GM12875 (cell line): ENCODE results near the gene CHAT.

Source experiments
- H3K4me3 ChIP-seq: one replicate; pipeline ENCODE4 v1.5.1; 2011; ENCODE audit warnings: low read depth, low read length, control low read depth
- TF ChIP-seq, protein P1 (sequence below): IDR thresholded peaks from 2 replicates; pipeline ENCODE4 v1.5.1; 2011; ENCODE audit warnings: low read depth, mild to moderate bottlenecking, control low read depth, inconsistent platforms, low read length, moderate library complexity, borderline replicate concordance; ENCODE audit not compliant: insufficient read depth

Gene CHAT

DNA sequence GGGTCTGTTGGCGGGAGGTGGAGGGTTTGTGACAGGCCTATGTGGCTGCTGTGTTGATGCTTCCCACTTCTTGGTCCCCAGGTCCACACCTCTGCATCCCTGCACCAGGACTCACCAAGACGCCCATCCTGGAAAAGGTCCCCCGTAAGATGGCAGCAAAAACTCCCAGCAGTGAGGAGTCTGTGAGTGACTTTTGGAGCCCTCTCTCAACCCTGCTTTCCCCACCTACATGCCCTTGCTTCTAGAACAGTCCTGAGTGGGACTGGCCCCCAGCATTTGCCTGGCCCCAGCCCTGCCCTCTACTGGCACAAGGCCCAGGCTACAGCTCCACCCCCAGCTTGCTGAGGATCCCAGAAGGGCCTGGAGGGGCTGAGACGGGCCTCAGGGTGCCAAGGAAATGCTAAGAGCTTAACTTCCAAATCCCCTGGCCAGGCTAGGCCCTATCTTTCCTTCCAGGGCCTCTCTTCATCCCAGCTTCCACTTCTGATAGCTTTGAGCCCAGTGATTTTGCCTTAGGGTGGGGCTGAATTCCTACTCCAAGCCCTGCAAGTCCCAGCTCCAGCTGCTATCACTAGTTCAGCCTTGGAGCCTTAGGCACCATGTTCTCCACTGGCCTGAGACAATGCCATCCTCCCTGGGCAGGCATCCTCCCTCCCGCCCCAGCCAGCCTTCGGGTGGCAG, 2.7 kb downstream of the CHAT start:
- TF ChIP-seq, protein P1, sequence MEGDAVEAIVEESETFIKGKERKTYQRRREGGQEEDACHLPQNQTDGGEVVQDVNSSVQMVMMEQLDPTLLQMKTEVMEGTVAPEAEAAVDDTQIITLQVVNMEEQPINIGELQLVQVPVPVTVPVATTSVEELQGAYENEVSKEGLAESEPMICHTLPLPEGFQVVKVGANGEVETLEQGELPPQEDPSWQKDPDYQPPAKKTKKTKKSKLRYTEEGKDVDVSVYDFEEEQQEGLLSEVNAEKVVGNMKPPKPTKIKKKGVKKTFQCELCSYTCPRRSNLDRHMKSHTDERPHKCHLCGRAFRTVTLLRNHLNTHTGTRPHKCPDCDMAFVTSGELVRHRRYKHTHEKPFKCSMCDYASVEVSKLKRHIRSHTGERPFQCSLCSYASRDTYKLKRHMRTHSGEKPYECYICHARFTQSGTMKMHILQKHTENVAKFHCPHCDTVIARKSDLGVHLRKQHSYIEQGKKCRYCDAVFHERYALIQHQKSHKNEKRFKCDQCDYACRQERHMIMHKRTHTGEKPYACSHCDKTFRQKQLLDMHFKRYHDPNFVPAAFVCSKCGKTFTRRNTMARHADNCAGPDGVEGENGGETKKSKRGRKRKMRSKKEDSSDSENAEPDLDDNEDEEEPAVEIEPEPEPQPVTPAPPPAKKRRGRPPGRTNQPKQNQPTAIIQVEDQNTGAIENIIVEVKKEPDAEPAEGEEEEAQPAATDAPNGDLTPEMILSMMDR: peak; percentile 45
- no peak overlapping the region for H3K4me3 ChIP-seq

DNA sequence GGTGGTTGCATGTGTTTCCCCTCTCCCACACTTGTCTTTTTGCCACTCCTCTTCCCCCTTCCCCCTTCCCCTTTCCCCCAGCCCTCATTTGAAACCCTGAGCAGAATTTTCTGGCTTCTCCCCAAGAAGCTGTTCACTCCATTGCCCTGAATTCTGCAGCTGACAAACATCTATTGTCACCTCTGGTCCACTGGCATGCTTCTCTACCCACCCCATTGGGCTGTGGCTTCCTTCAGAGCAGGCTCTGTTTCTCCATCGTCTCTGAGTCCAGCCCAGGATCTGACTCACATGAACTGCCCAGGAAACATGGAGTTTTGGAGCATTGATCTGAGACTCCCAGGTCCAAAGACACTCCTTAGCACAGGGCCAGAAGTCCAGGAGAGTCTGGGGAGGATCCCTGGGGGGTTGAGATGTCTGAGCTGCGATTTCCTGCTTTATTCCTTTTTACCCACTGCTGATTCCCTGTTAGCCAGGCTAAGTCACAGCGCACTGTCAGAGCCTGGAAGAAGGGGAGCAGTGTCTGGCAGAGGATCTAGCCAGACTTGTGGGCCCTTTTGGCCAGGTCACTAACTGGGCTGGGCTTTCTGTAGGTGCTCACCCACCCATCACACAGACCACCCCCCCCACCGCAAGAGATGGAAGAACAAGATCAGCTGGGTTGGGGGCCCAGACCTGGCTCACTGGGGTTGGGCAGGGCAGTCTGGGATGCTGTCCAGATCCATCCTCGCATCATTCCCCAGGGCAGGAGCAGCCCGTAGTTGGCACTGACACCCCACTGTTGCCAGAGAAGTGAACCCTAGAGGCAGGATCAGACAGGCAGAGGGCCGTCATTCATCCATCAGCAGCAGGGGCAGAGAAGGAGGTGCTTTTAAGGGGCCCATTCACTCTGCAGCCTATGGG, 3.5 kb downstream of the CHAT start:
- no peak overlapping the region for H3K4me3 ChIP-seq
- TF ChIP-seq, protein P1: no peak

DNA sequence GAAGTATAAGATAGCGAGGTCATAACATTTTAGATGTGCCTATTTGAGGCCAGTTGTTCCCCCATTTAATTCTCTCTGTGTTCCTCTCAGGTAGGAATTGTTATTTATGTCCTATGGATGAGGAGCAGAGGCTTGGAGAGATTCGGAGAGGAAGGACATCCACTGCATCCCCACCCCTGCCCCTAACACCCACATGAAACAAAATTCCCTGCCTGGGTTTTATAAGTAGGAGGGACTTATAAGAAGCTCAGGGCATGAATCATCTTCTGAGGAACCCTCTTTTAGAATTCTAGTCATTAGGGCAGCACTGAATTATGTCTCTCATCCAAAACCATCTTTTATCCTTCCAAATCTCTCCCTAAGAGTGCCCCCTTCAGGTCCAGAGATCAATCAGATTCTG, 5.0 kb downstream of the CHAT start:
- TF ChIP-seq, protein P1: no peak
- H3K4me3 ChIP-seq: no peak overlapping the region

DNA sequence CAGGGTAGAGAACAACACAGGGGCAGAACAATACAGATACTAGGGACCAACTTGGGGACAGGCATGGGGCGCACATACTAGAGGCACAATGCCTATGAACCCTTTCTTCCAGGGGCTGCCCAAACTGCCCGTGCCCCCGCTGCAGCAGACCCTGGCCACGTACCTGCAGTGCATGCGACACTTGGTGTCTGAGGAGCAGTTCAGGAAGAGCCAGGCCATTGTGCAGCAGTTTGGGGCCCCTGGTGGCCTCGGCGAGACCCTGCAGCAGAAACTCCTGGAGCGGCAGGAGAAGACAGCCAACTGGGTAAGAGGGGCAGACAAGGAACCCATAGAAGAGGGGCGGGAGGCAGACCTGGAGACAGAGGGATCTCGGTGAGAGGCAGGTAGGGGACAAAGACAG, 5.8 kb downstream of the CHAT start:
- TF ChIP-seq, protein P1: no peak
- no peak overlapping the region for H3K4me3 ChIP-seq

DNA sequence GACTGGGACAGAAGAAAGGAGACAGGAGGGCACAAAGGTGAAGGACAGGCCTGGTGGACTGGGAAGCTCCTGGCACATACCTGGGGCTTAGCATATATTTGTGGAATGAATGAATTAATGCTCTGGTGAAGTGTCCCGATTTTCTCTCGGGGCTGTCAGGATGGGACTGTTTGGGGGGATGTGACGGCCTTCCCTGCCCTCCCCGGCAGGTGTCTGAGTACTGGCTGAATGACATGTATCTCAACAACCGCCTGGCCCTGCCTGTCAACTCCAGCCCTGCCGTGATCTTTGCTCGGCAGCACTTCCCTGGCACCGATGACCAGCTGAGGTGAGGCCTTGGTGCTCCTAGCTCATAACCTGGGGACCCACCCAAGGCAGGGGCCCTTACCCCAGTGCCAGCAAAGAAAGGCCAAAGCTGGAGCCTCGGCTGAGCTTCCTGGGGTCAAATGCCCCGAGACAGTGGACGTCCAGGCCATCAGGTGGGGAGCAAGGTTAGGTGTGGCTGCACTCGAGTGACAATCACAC, 6.5 kb downstream of the CHAT start:
- TF ChIP-seq, protein P1: no peak

DNA sequence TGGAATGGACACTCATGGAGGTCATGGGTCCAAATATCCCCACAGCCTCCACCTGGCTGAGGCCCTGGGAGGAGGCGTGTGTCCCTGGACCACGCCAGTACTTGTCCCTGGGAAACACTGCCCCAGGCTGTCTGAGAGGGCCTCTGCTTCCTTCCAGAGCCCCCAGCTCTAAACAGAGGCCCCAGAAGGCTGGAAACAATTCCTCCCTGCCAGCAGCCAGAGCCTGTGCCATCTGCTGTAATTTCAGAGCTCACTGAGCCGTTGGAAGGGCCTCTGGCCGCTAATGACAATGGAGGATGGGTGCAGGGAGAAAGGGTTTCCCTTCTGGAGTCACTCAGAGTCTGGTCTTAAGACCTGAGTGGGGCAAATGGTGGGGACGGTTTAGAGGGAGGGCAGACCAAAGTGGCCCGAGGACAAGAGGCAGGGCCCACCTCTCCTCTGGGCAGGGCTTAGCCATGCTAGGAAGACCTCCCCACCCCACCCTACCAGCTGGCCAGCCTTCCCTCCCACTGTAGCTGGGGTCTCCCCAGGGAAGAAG, 7.1 kb downstream of the CHAT start:
- no peak overlapping the region for H3K4me3 ChIP-seq
- TF ChIP-seq, protein P1: no peak

More for the DNA sequence above, 6.5 kb downstream of the CHAT start:
- no peak overlapping the region for H3K4me3 ChIP-seq
